Caco-2 (cell line): ENCODE data around the gene KRTAP5-10. TPM values are rescaled to one million over a fixed set of nuclear protein-coding genes. Genes with fewer than 3 reads are reported as not detected.
"Not testable (repeated sequence)": the region's sequence is repeated elsewhere in the genome, so short reads cannot be mapped to it uniquely, and the experiment has no call there.

ENCODE experiments used
- BruUV-seq: library from RNA; stranded (reverse); fragments of 400-500 nt; replicated peaks from 2 replicates; lab custom pipeline; 2021; lab: Mats Ljungman, UMichigan
- CTCF ChIA-PET: fragments of 300-600 bp; sonication (Branson Sonifier 250); formaldehyde crosslinking; loops from one replicate; lab custom pipeline; 2022; ENCODE audit warnings: antibody characterized with exemption; lab: Charles Lee
- POLR2A ChIA-PET: fragments of 300-600 bp; sonication (Branson Sonifier 250); formaldehyde crosslinking; loops from one replicate; lab custom pipeline; 2022; ENCODE audit warnings: antibody characterized with exemption; lab: Charles Lee
- DNase-seq, 2 experiments: peaks; one replicate each; pipeline versions ENCODE4 v3.0.0 to v3.0.0-alpha.2; 2020 to 2022
- H3K27me3 ChIP-seq: replicated peaks from 2 replicates; pipeline ENCODE4 v1.6.0; 2011; ENCODE audit warnings: low read length; ENCODE audit not compliant: control insufficient read depth, insufficient read depth
- H3K36me3 ChIP-seq: 2 replicates; pipeline ENCODE4 v1.5.1; 2011; ENCODE audit warnings: low read length; ENCODE audit not compliant: control insufficient read depth, insufficient read depth
- H3K4me1 ChIP-seq: fragments of 250-450 bp; sonication (Bioruptor Pico); 2 replicates; pipeline ENCODE4 v1.5.1; 2020; ENCODE audit warnings: mild to moderate bottlenecking
- H3K4me3 ChIP-seq: 2 replicates; pipeline ENCODE4 v1.5.1; 2011; ENCODE audit warnings: low read depth, mild to moderate bottlenecking, control low read depth, low read length
- H3K9me3 ChIP-seq: fragments of 250-450 bp; sonication (Bioruptor Pico); 2 replicates; pipeline ENCODE4 v1.5.1; 2020; ENCODE audit warnings: mild to moderate bottlenecking, moderate library complexity
- H3K27ac Mint-ChIP-seq: one replicate; pipeline ENCODE4 v1.8.0; 2022; ENCODE audit warnings: mixed read lengths; ENCODE audit not compliant: unreplicated experiment
- H3K27me3 Mint-ChIP-seq: one replicate; pipeline ENCODE4 v1.8.0; 2022; ENCODE audit warnings: mixed read lengths; ENCODE audit not compliant: insufficient read depth, unreplicated experiment
- H3K36me3 Mint-ChIP-seq: one replicate; pipeline ENCODE4 v1.8.0; 2022; ENCODE audit warnings: mild to moderate bottlenecking, mixed read lengths; ENCODE audit not compliant: insufficient read depth, unreplicated experiment
- H3K4me1 Mint-ChIP-seq: one replicate; pipeline ENCODE4 v1.8.0; 2022; ENCODE audit warnings: low read depth, mixed read lengths; ENCODE audit not compliant: unreplicated experiment
- H3K4me3 Mint-ChIP-seq: one replicate; pipeline ENCODE4 v1.8.0; 2022; ENCODE audit warnings: mild to moderate bottlenecking, moderate library complexity, mixed read lengths; ENCODE audit not compliant: unreplicated experiment
- H3K9me3 Mint-ChIP-seq: one replicate; pipeline ENCODE4 v1.8.0; 2022; ENCODE audit warnings: mixed read lengths; ENCODE audit not compliant: unreplicated experiment
- intact Hi-C: fragments of 100-400 bp; cut with micrococcal nuclease; formaldehyde crosslinking; loops from one replicate; pipeline ENCODE4 v1.10.0; 2022; ENCODE audit not compliant: unreplicated experiment
- total RNA-seq: library from RNA; stranded (reverse); gene quantifications from 2 replicates; pipeline ENCODE4 v1.2.3, GENCODE V29; 2022
- TF ChIP-seq, protein P1 (sequence below), 2 experiments: fragments of 200-600 bp in 1 of 2; IDR thresholded peaks; 1 replicate in 1 of 2; 2 replicates in 1 of 2; pipeline versions ENCODE4 v1.5.1 to v1.8.0; 2011 to 2022; ENCODE audit warnings: antibody characterized with exemption in 1 of 2, control low read depth in 1 of 2, inconsistent platforms in 1 of 2, low read depth in 1 of 2, low read length in 1 of 2, mild to moderate bottlenecking in 1 of 2, moderate library complexity in 1 of 2; ENCODE audit not compliant: insufficient read depth in 1 of 2, severe bottlenecking in 1 of 2, unreplicated experiment in 1 of 2

Gene KRTAP5-10
- total RNA-seq, 1 experiment from 2014 or later, result not detected

DNA sequence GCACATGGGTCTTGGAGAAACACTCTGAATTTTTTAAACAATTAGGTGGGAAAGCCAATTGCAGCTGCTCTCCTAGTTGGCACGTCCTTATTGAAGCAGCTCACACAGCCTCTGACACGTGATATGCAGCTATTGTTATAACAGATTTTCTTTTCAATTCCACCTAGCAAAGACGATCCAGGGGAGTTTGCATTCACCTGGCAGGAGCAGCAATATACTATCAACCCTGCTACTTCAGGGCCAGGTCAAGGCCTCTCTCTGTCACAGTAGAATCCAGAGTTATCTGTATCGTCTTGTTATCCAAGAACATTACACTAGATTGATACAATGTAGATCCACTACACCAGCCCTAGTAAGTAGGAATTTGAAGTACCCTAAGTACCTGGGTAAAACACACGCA lies 9.1 kb downstream of the KRTAP5-10 start:
- H3K9me3 Mint-ChIP-seq, result no peaks in the 10 kb centered on the region
- TF ChIP-seq, protein P1, sequence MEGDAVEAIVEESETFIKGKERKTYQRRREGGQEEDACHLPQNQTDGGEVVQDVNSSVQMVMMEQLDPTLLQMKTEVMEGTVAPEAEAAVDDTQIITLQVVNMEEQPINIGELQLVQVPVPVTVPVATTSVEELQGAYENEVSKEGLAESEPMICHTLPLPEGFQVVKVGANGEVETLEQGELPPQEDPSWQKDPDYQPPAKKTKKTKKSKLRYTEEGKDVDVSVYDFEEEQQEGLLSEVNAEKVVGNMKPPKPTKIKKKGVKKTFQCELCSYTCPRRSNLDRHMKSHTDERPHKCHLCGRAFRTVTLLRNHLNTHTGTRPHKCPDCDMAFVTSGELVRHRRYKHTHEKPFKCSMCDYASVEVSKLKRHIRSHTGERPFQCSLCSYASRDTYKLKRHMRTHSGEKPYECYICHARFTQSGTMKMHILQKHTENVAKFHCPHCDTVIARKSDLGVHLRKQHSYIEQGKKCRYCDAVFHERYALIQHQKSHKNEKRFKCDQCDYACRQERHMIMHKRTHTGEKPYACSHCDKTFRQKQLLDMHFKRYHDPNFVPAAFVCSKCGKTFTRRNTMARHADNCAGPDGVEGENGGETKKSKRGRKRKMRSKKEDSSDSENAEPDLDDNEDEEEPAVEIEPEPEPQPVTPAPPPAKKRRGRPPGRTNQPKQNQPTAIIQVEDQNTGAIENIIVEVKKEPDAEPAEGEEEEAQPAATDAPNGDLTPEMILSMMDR (IDR thresholded peaks at IDR 0.05; ENCODE audit: insufficient read depth in 1 of 2, low read depth in 1 of 2, low read length in 1 of 2, severe bottlenecking in 1 of 2, unreplicated experiment in 1 of 2), result no peak

GRCh38 chr11:71575723-71576424 lies 10.5 kb downstream of the KRTAP5-10 start:
- H3K9me3 Mint-ChIP-seq, result no peaks in the 10 kb centered on the region
- Histone ChIP-seq H3K9me3 (no peaks in the 10 kb centered on the region), H3K4me1 (peaks cover 18% of the 10 kb centered on the region), H3K4me3 (no peak overlapping the region), H3K36me3 (no peaks in the 10 kb centered on the region), H3K27me3 (no peaks in the 10 kb centered on the region)
- ChIA-PET CTCF (interaction anchor here (0.5 kb wide), 1 partner anchor 46 kb away, joined by 3 read pairs; no protein-coding TSS in a partner anchor), POLR2A (no interaction called here)
- H3K27me3 Mint-ChIP-seq, result no peaks in the 10 kb centered on the region
- peaks cover 3% of the 10 kb centered on the region for H3K4me1 Mint-ChIP-seq
- TF ChIP-seq, protein P1 (IDR thresholded peaks at IDR 0.05; ENCODE audit: insufficient read depth in 1 of 2, low read depth in 1 of 2, low read length in 1 of 2, severe bottlenecking in 1 of 2, unreplicated experiment in 1 of 2), result no peak
- no TSS peak for BruUV-seq
- H3K36me3 Mint-ChIP-seq, result no peaks in the 10 kb centered on the region
- intact Hi-C loops, result no loop called here
- DNase-seq, result no peak
- H3K4me3 Mint-ChIP-seq, result no peak overlapping the region
- H3K27ac Mint-ChIP-seq, result no peak overlapping the region

More for the DNA sequence above, 9.1 kb downstream of the KRTAP5-10 start:
- H3K4me1 ChIP-seq, result peaks cover 6% of the 10 kb centered on the region
- no peaks in the 10 kb centered on the region for H3K36me3 ChIP-seq
- Mint-ChIP-seq H3K4me1 (peaks cover 6% of the 10 kb centered on the region), H3K27me3 (no peaks in the 10 kb centered on the region), H3K36me3 (no peaks in the 10 kb centered on the region), H3K4me3 (no peak overlapping the region), H3K27ac (no peak overlapping the region)
- intact Hi-C loops, result no loop called here
- H3K27me3 ChIP-seq, result no peaks in the 10 kb centered on the region
- no peaks in the 10 kb centered on the region for H3K9me3 ChIP-seq
- no TSS peak for BruUV-seq
- H3K4me3 ChIP-seq, result no peak overlapping the region
- ChIA-PET POLR2A (no interaction called here), CTCF (interaction anchor here (0.6 kb wide), 1 partner anchor 156 kb away, joined by 3 read pairs; no protein-coding TSS in a partner anchor)
- DNase-seq, result no peak

DNA sequence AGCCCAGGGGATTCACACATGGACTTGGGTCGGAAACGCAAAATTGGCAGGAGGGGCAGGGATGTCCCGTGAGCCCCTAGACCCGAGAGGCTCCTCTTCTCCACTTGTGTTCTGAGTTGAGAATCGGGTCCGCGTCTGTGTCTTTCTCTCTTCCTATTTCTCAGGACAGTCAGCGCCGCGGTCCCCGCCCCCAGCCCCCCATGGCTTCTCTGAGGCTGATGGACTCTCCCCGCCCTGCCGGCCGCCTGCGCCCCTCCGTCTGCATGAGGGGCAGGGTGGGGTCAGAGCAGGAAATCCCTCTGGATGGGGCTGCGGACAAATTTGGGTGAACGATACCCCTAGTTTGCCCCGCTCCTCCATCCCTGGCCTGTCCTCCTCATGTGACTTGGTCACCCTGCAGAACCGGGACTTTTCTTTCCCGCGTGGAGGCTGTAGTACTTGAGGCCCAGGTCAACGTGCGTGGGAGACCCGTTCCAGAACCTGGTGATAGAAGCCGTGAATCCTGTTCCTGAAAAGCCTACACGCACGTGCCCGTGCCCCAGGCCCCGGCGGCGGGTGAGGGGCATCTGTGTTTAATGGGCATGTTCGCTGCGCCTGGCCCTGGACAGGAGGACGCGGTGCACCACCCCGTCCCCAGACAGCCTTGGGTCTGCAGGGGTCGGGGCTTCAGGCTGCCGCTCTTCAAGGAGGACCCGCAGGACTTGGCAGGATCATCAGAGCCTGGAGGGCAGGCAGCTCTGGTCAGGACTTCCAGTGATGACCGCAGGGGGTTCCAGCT lies 11.5 kb downstream of the KRTAP5-10 start:
- DNase-seq, intact Hi-C loops, H3K27me3 Mint-ChIP-seq, H3K9me3 Mint-ChIP-seq, BruUV-seq, H3K4me3 Mint-ChIP-seq, CTCF ChIA-PET, H3K27me3 ChIP-seq, POLR2A ChIA-PET, H3K36me3 Mint-ChIP-seq, H3K36me3 ChIP-seq, H3K4me3 ChIP-seq, H3K27ac Mint-ChIP-seq, H3K9me3 ChIP-seq, H3K4me1 Mint-ChIP-seq: not testable (repeated sequence)
- peaks cover 17% of the 10 kb centered on the region for H3K4me1 ChIP-seq
